ENCODE measurements around the gene MLIP.

The MLIP gene

GRCh38 chr6:54087721-54088120 is 23.5 kb upstream of the MLIP start:
- Histone ChIP-seq H3K4me3 (replicated peaks; ENCODE audit: insufficient read depth, low read length) (no peak overlapping the region), H3K27ac (replicated peaks) (no peak overlapping the region), H3K27me3 (ENCODE audit: insufficient read depth, poor library complexity, severe bottlenecking) (no peaks in the 10 kb centered on the region)
- TF ChIP-seq POLR2AphosphoS5 (IDR thresholded peaks at IDR 0.05; ENCODE audit: low read depth) (no peak), SPI1 (IDR thresholded peaks at IDR 0.05; ENCODE audit: borderline replicate concordance, low read depth) (no peak), REST (IDR thresholded peaks at IDR 0.05; ENCODE audit: insufficient replicate concordance, low read depth) (no peak), CTCF (IDR thresholded peaks at IDR 0.05; ENCODE audit: insufficient read depth, low read length) (no peak), GABPA (IDR thresholded peaks at IDR 0.05; ENCODE audit: low read depth) (no peak)
- DNase-seq (ENCODE audit: low read depth in 1 of 2, low spot score in 1 of 2) = no peak

- TF ChIP-seq REST (IDR thresholded peaks at IDR 0.05; ENCODE audit: insufficient replicate concordance, low read depth) (no peak), GABPA (IDR thresholded peaks at IDR 0.05; ENCODE audit: low read depth) (no peak), SPI1 (IDR thresholded peaks at IDR 0.05; ENCODE audit: borderline replicate concordance, low read depth) (no peak), CTCF (IDR thresholded peaks at IDR 0.05; ENCODE audit: insufficient read depth, low read length) (no peak), POLR2AphosphoS5 (IDR thresholded peaks at IDR 0.05; ENCODE audit: low read depth) (no peak)
- Histone ChIP-seq H3K4me3 (replicated peaks; ENCODE audit: insufficient read depth, low read length) (no peak overlapping the region), H3K27ac (replicated peaks) (no peak overlapping the region), H3K27me3 (ENCODE audit: insufficient read depth, poor library complexity, severe bottlenecking) (no peaks in the 10 kb centered on the region)
- no peak for DNase-seq (ENCODE audit: low read depth in 1 of 2, low spot score in 1 of 2)
Observed at GRCh38 chr6:54093326-54093948, 17.8 kb upstream of the MLIP start.

- no peak for DNase-seq (ENCODE audit: low read depth in 1 of 2, low spot score in 1 of 2)
- H3K27me3 ChIP-seq (ENCODE audit: insufficient read depth, poor library complexity, severe bottlenecking) = no peaks in the 10 kb centered on the region
- no peak overlapping the region for H3K4me3 ChIP-seq (replicated peaks; ENCODE audit: insufficient read depth, low read length)
- H3K27ac ChIP-seq (replicated peaks) = no peak overlapping the region
- TF ChIP-seq GABPA (IDR thresholded peaks at IDR 0.05; ENCODE audit: low read depth) = no peak
- TF ChIP-seq REST (IDR thresholded peaks at IDR 0.05; ENCODE audit: insufficient replicate concordance, low read depth) = no peak
- TF ChIP-seq POLR2AphosphoS5 (IDR thresholded peaks at IDR 0.05; ENCODE audit: low read depth) = no peak
- no peak for TF ChIP-seq CTCF (IDR thresholded peaks at IDR 0.05; ENCODE audit: insufficient read depth, low read length)
- no peak for TF ChIP-seq SPI1 (IDR thresholded peaks at IDR 0.05; ENCODE audit: borderline replicate concordance, low read depth)
Observed at GRCh38 chr6:54094293-54094692, 16.9 kb upstream of the MLIP start.
